SH-SY5Y (cell line): Measurements from ENCODE around the gene TNFRSF1A.

Experiments
- GATA2 ChIP-seq: IDR thresholded peaks from 2 replicates; pipeline ENCODE4 v1.6.1; 2011; ENCODE audit warnings: mild to moderate bottlenecking, low read depth, low read length
- GATA3 ChIP-seq: IDR thresholded peaks from 2 replicates; pipeline ENCODE4 v1.6.1; 2011; ENCODE audit warnings: low read depth, mild to moderate bottlenecking, low read length, moderate library complexity

Gene TNFRSF1A

GRCh38 chr12:6378709-6379472 is 37.0 kb upstream of the TNFRSF1A start:
- no peak for TF ChIP-seq GATA2
- no peak for TF ChIP-seq GATA3

GRCh38 chr12:6377667-6377994 is 35.8 kb upstream of the TNFRSF1A start:
- TF ChIP-seq GATA3, result no peak
- no peak for TF ChIP-seq GATA2

GRCh38 chr12:6376870-6377666 is 35.2 kb upstream of the TNFRSF1A start:
- TF ChIP-seq GATA3, result no peak
- no peak for TF ChIP-seq GATA2

GRCh38 chr12:6376079-6376869 is 34.4 kb upstream of the TNFRSF1A start:
- TF ChIP-seq GATA3 (no peak), GATA2 (no peak)

GRCh38 chr12:6375269-6376078 is 33.6 kb upstream of the TNFRSF1A start, which contains the start of gene SCNN1A:
TSS of gene SCNN1A (minus strand) at chr12:6375563. CDS start at chr12:6374783, 780 bp downstream.
- TF ChIP-seq GATA3, result no peak
- TF ChIP-seq GATA2, result no peak

GRCh38 chr12:6374786-6375160 is 32.9 kb upstream of the TNFRSF1A start:
- TF ChIP-seq GATA2, result no peak
- no peak for TF ChIP-seq GATA3

GRCh38 chr12:6374028-6374785 is 32.3 kb upstream of the TNFRSF1A start:
- TF ChIP-seq GATA3, result no peak
- TF ChIP-seq GATA2, result no peak

- no peak for TF ChIP-seq GATA2
- TF ChIP-seq GATA3, result no peak
Measured at GRCh38 chr12:6373022-6373787, 31.3 kb upstream of the TNFRSF1A start.

GRCh38 chr12:6372403-6373003 is 30.6 kb upstream of the TNFRSF1A start:
- no peak for TF ChIP-seq GATA2
- no peak for TF ChIP-seq GATA3

GRCh38 chr12:6370994-6371754 is 29.3 kb upstream of the TNFRSF1A start:
- no peak for TF ChIP-seq GATA3
- TF ChIP-seq GATA2, result no peak

- TF ChIP-seq GATA3, result no peak
- TF ChIP-seq GATA2, result no peak
Measured at GRCh38 chr12:6370576-6370935, 28.7 kb upstream of the TNFRSF1A start.

GRCh38 chr12:6369916-6370575 is 28.2 kb upstream of the TNFRSF1A start:
- TF ChIP-seq GATA3 (no peak), GATA2 (no peak)
